Measurements from ENCODE around the gene CASP7.

Gene CASP7

DNA sequence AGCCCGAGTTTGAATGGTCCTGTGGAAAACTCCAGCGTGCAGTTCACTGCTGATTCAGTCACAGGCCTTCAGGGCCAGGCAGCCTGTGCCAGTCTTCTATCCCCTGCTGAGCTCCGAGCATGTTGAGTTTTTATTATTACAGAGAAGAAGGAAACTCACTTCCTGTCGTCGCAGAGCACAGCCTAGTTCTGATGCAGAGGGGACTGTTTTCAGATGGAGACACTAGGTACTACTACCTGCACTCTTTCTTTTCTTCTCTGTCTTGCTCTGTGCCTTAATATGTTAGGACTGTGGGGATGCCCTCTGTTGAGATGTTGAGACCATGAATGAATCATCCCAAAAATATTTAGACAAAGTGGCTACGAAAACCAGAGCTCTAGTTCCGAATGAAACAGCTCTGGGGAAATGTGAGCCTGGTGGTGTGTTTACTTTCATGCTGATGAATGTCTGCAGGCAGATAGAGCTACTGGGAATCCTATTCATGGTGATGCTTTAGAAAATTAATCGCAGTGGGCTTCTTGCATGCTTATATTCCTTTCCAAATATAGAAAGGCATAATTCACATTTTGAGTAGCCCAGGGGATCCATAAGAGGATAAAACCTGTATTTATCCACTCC is 29.6 kb downstream of the CASP7 start:
- TF ChIP-seq, protein P1, sequence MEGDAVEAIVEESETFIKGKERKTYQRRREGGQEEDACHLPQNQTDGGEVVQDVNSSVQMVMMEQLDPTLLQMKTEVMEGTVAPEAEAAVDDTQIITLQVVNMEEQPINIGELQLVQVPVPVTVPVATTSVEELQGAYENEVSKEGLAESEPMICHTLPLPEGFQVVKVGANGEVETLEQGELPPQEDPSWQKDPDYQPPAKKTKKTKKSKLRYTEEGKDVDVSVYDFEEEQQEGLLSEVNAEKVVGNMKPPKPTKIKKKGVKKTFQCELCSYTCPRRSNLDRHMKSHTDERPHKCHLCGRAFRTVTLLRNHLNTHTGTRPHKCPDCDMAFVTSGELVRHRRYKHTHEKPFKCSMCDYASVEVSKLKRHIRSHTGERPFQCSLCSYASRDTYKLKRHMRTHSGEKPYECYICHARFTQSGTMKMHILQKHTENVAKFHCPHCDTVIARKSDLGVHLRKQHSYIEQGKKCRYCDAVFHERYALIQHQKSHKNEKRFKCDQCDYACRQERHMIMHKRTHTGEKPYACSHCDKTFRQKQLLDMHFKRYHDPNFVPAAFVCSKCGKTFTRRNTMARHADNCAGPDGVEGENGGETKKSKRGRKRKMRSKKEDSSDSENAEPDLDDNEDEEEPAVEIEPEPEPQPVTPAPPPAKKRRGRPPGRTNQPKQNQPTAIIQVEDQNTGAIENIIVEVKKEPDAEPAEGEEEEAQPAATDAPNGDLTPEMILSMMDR (IDR thresholded peaks at IDR 0.05; ENCODE audit: insufficient read depth, low read depth, low read length, missing control alignments): no peak

DNA sequence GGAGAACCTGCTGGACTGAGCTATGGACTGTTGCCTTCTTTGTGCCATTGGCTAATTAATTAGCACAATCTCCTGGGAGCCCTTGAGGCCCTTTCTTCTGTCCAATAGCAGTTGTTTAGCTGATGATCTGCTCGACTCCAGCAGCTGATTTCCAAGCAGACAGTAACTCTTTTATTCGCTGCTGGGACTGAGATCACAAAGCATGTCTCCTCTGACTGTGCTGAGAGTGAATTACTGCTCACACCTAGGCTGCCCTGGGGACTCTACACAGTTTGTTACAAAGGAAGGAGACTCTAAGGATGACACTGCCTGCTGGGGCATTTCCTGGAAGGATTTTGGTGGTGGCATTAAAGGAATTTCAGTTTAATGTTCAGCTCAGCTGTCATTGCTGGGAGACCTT is 31.4 kb downstream of the CASP7 start:
- H3K4me3 ChIP-seq (ENCODE audit: low read depth, low read length): no peak overlapping the region
- DNase-seq (ENCODE audit: low read depth): no peak
- TF ChIP-seq, protein P1 (IDR thresholded peaks at IDR 0.05; ENCODE audit: insufficient read depth, low read depth, low read length, missing control alignments): no peak

More for the DNA sequence above, 29.6 kb downstream of the CASP7 start:
- H3K4me3 ChIP-seq (ENCODE audit: low read depth, low read length): no peak overlapping the region
- DNase-seq (ENCODE audit: low read depth): no peak

DNA sequence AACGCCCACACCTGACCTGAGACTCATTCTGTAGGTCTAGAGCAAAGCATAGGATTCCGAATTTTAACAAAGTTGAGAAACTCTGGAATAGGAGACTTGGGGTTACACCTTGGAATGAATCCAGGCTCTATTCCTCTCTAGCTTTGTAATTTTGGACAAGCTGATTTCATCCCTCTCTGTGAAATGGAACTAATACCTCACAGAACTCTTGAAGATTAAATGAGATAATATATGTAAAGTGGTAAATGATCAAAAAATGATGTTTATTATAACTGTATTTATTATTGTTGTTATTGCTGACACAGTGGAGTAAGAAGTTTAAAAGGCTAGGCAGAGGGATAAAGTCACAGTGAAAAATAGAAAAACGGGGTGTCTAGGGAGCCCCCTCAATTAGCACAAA is 32.3 kb downstream of the CASP7 start:
- DNase-seq (ENCODE audit: low read depth): no peak
- TF ChIP-seq, protein P1 (IDR thresholded peaks at IDR 0.05; ENCODE audit: insufficient read depth, low read depth, low read length, missing control alignments): no peak
- H3K4me3 ChIP-seq (ENCODE audit: low read depth, low read length): no peak overlapping the region

DNA sequence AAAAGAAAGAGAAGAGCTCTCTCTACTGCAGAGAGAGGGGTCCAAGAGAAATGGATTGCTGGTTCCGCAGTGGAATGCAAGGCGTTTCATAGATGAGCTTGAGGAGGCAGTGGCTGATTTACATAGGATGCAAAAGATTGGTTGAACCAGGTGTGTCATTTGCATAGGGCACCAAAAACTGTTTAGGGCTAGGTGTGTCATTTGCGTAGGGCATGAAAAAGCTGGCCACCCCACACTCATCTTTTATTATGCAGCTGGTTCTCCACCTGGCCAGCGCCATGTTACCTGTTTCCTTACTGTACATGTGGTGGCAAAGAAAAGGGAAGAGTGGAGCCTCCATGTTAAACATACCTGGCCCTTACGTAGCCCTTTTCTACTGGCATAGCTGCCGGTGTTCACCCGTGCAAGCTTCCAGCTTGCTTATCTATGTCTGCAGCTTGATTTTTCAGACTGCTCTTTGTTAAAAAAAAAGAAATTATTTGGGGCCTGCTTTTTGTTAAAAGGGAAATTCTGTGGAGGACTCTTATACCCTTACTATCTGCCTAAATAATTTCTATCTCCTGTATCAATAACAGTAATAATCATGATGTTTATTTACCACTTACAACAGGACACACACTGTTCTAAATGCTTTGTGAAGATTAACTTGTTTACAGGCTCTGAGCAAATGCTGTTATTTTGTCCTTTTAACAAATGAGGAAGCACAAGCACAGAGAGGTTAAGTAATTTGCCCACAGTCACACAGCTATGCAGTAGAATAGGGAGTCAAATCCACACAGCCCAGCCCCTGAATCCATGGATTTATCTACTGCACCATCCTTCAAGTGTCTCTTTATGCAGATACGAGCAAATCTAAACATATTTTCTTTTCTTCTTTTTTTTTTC is 33.3 kb downstream of the CASP7 start:
- TF ChIP-seq, protein P1 (IDR thresholded peaks at IDR 0.05; ENCODE audit: insufficient read depth, low read depth, low read length, missing control alignments): no peak

DNA sequence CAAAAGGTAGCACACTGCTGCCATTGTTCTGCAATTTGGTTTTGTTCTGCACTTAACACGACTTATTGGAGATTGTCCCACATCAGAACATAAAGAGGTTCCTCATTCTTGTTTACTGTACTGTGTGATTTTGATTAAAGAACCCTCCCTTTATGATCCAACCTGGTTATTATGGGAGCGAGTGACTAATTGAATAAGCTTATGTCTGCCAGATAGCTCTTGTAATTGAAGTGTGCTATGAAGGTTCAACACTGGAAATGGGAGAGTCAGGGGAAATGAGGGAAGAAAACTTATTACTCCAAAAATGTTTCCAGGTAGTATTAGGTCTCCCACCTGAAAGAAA is 33.9 kb downstream of the CASP7 start:
- DNase-seq (ENCODE audit: low read depth): no peak
- H3K4me3 ChIP-seq (ENCODE audit: low read depth, low read length): no peak overlapping the region
- TF ChIP-seq, protein P1 (IDR thresholded peaks at IDR 0.05; ENCODE audit: insufficient read depth, low read depth, low read length, missing control alignments): no peak

More for the DNA sequence above, 33.3 kb downstream of the CASP7 start:
- H3K4me3 ChIP-seq (ENCODE audit: low read depth, low read length): no peak overlapping the region
- no peak for DNase-seq (ENCODE audit: low read depth)

DNA sequence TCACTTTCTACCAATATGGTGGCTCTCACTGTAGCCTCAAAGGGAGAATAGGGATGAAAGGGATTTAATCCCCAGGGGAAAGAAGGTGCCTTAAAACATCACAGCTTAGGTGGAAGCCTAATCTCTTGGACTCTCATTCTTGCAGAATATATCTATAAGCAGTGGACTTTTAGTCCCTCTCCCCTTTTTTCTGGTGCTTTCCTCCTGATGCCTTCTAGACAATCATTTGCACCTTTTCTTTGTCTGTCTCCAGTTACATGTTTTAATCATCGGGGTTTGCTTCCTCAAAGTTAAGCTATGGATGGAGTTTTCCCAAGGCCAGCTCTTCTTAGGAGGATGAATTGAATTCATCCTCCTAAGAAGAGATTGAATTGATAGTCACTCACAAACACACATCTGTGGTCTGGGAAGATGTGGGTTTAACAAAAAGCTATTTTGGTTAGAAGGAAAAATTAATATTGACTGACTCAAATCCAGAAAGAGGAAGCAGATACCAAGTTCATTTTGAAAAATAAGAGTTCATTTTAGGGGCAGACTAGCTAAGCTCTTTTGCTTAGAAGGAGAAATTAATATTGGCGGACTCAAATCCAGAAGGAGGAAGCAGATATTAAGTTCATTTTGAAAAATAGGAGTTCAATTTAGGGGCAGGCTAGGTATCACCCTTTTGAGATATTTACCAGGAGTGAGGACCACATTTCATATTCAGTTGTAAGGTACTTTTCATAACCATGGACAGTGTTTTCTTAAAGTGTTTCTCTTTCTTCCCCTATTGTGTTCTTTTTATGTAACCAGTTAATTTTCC is 36.6 kb downstream of the CASP7 start:
- TF ChIP-seq, protein P1 (IDR thresholded peaks at IDR 0.05; ENCODE audit: insufficient read depth, low read depth, low read length, missing control alignments): no peak
- peak; percentile 5 for DNase-seq (ENCODE audit: low read depth)
- H3K4me3 ChIP-seq (ENCODE audit: low read depth, low read length): no peak overlapping the region

Measured in GM12865 (cell line).